ENCODE results near the gene KDM6A. TPM values are rescaled to one million over a fixed set of nuclear protein-coding genes. Genes with fewer than 3 reads are reported as not detected.

Gene KDM6A
- total and polyA plus RNA-seq, 2 donors (not counting 1 experiment from before 2014, with no cell fraction given) = 13.8 to 28.4 TPM

DNA sequence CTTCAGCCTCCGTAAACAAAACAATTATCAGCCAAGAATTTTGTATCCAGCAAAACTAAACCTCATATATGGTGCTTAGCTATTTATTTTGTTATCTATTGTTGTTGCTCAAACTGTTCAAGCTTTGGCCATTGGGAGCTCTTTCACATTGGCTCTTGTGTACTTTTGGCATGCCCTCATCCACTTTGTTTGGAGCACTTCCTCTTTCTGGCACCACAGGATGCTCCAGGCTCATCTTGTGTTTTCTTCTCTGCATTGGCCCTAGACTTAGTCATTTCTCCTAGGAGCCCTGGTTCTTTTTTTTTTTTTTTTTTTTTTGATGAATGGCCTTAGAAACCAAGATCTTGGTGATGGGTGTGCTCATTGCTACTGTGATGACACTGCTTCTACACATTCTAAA is 253.2 kb downstream of the KDM6A start:
- no peaks in the 10 kb centered on the region for H3K4me1 ChIP-seq (ENCODE audit: control insufficient read depth, extremely low read depth, insufficient read depth, low read length)
- no peaks in the 10 kb centered on the region for H3K79me2 ChIP-seq (ENCODE audit: control insufficient read depth, insufficient read depth, low read length)
- no peaks in the 10 kb centered on the region for H3K36me3 ChIP-seq (ENCODE audit: control insufficient read depth, insufficient read depth, low read length)

DNA sequence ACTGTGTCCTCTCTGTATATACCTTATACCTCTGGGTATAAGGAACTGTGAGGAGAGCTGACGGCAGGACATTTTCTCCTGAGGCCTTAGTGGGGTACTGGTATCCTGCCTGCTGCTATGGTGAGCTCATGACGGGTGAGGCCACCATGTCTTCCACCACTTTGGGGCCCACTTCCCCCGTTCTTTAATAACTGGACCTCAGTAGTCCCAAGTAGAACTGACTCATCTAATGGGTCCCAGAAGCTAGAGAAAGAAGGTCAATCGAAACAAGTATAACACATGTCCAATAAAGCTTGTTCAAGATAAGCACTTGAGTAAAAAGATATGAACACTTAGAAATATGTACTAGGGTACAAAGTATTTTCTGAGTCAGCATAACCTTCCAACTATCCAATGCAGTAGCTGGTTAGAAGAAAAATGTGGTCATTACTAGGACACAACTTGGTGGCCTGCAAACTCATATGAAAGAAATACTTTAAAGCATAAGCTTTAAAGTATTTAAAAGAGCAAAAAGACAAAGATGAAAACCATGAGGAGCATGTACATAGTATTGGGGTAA is 256.0 kb downstream of the KDM6A start:
- Histone ChIP-seq H3K79me2 (ENCODE audit: control insufficient read depth, insufficient read depth, low read length) (no peaks in the 10 kb centered on the region), H4K20me1 (ENCODE audit: control insufficient read depth, extremely low read depth, insufficient read depth, low read length) (no peaks in the 10 kb centered on the region), H3K4me1 (ENCODE audit: control insufficient read depth, extremely low read depth, insufficient read depth, low read length) (no peaks in the 10 kb centered on the region), H2AFZ (ENCODE audit: low read length) (no peak overlapping the region), H3K27me3 (ENCODE audit: control insufficient read depth, insufficient read depth, low read length) (no peaks in the 10 kb centered on the region), H3K9ac (ENCODE audit: insufficient read depth, low read length) (no peak overlapping the region), H3K9me3 (ENCODE audit: control insufficient read depth, insufficient read depth, low read depth, low read length) (no peaks in the 10 kb centered on the region), H3K4me2 (ENCODE audit: extremely low read depth, insufficient read depth, low read length) (no peak overlapping the region), H3K36me3 (ENCODE audit: control insufficient read depth, insufficient read depth, low read length) (no peaks in the 10 kb centered on the region), H3K4me3 (replicated peaks in 1 of 4; ENCODE audit: control extremely low read depth in 1 of 4, insufficient read depth in 1 of 4, low read depth in 3 of 4, low read length in 4 of 4) (no peak overlapping the region), H3K27ac (ENCODE audit: insufficient read depth, low read length) (no peak overlapping the region)
- TF ChIP-seq, protein P1, sequence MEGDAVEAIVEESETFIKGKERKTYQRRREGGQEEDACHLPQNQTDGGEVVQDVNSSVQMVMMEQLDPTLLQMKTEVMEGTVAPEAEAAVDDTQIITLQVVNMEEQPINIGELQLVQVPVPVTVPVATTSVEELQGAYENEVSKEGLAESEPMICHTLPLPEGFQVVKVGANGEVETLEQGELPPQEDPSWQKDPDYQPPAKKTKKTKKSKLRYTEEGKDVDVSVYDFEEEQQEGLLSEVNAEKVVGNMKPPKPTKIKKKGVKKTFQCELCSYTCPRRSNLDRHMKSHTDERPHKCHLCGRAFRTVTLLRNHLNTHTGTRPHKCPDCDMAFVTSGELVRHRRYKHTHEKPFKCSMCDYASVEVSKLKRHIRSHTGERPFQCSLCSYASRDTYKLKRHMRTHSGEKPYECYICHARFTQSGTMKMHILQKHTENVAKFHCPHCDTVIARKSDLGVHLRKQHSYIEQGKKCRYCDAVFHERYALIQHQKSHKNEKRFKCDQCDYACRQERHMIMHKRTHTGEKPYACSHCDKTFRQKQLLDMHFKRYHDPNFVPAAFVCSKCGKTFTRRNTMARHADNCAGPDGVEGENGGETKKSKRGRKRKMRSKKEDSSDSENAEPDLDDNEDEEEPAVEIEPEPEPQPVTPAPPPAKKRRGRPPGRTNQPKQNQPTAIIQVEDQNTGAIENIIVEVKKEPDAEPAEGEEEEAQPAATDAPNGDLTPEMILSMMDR (conservative IDR thresholded peaks at IDR 0.05 in 1 of 2, IDR thresholded peaks at IDR 0.05 in 1 of 2; ENCODE audit: low read depth in 1 of 2, low read length in 2 of 2) = no peak
- TF ChIP-seq EZH2 (IDR thresholded peaks at IDR 0.05; ENCODE audit: low read length, missing control alignments) = no peak
- DNase-seq (ENCODE audit: low read depth in 2 of 2) = no peak

More for the DNA sequence above, 253.2 kb downstream of the KDM6A start:
- H3K4me3 ChIP-seq (replicated peaks in 1 of 4; ENCODE audit: control extremely low read depth in 1 of 4, insufficient read depth in 1 of 4, low read depth in 3 of 4, low read length in 4 of 4) = no peak overlapping the region
- H3K27me3 ChIP-seq (ENCODE audit: control insufficient read depth, insufficient read depth, low read length) = no peaks in the 10 kb centered on the region
- no peak overlapping the region for H3K9ac ChIP-seq (ENCODE audit: insufficient read depth, low read length)
- no peak overlapping the region for H3K27ac ChIP-seq (ENCODE audit: insufficient read depth, low read length)
- H3K9me3 ChIP-seq (ENCODE audit: control insufficient read depth, insufficient read depth, low read depth, low read length) = no peaks in the 10 kb centered on the region
- no peak overlapping the region for H2AFZ ChIP-seq (ENCODE audit: low read length)
- TF ChIP-seq, protein P1 (conservative IDR thresholded peaks at IDR 0.05 in 1 of 2, IDR thresholded peaks at IDR 0.05 in 1 of 2; ENCODE audit: low read depth in 1 of 2, low read length in 2 of 2) = no peak
- no peaks in the 10 kb centered on the region for H4K20me1 ChIP-seq (ENCODE audit: control insufficient read depth, extremely low read depth, insufficient read depth, low read length)
- no peak for DNase-seq (ENCODE audit: low read depth in 2 of 2)
- H3K4me2 ChIP-seq (ENCODE audit: extremely low read depth, insufficient read depth, low read length) = no peak overlapping the region

DNA sequence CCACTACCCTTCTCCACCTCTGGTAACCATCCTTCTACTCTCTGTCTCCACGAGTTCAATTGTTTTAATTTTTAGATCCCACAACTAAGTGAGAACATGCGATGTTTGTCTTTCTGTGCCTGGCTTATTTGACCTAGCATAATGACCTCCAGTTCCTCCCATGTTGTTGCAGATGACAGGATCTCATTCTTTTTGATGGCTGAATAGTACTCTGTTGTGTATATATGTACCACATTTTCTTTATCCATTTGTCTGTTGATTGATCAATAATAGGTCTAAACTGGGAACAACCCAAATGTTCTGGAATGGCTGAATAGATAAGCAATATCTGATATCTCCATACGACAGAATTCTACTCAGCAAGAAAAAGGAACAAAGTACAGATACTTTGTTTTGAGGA is 260.5 kb downstream of the KDM6A start:
- H3K4me1 ChIP-seq (ENCODE audit: control insufficient read depth, extremely low read depth, insufficient read depth, low read length) = no peaks in the 10 kb centered on the region
- H3K27ac ChIP-seq (ENCODE audit: insufficient read depth, low read length) = no peak overlapping the region
- no peak overlapping the region for H2AFZ ChIP-seq (ENCODE audit: low read length)
- H3K27me3 ChIP-seq (ENCODE audit: control insufficient read depth, insufficient read depth, low read length) = no peaks in the 10 kb centered on the region
- TF ChIP-seq, protein P1 (conservative IDR thresholded peaks at IDR 0.05 in 1 of 2, IDR thresholded peaks at IDR 0.05 in 1 of 2; ENCODE audit: low read depth in 1 of 2, low read length in 2 of 2) = no peak
- TF ChIP-seq EZH2 (IDR thresholded peaks at IDR 0.05; ENCODE audit: low read length, missing control alignments) = no peak
- no peak for DNase-seq (ENCODE audit: low read depth in 2 of 2)
- no peak overlapping the region for H3K4me2 ChIP-seq (ENCODE audit: extremely low read depth, insufficient read depth, low read length)
- no peaks in the 10 kb centered on the region for H3K9me3 ChIP-seq (ENCODE audit: control insufficient read depth, insufficient read depth, low read depth, low read length)
- H3K36me3 ChIP-seq (ENCODE audit: control insufficient read depth, insufficient read depth, low read length) = no peaks in the 10 kb centered on the region
- H4K20me1 ChIP-seq (ENCODE audit: control insufficient read depth, extremely low read depth, insufficient read depth, low read length) = no peaks in the 10 kb centered on the region
- H3K79me2 ChIP-seq (ENCODE audit: control insufficient read depth, insufficient read depth, low read length) = no peaks in the 10 kb centered on the region
- H3K9ac ChIP-seq (ENCODE audit: insufficient read depth, low read length) = no peak overlapping the region
- no peak overlapping the region for H3K4me3 ChIP-seq (replicated peaks in 1 of 4; ENCODE audit: control extremely low read depth in 1 of 4, insufficient read depth in 1 of 4, low read depth in 3 of 4, low read length in 4 of 4)
